Measurements from ENCODE around the gene AKR1B1. TPM values are rescaled to one million over a fixed set of nuclear protein-coding genes. Genes with fewer than 3 reads are reported as not detected.

Gene AKR1B1
- total RNA-seq, 2 donors from 2014 or later: 12.9 to 27.5 TPM

GRCh38 chr7:134441264-134441663, 17.6 kb downstream of the AKR1B1 start:
- DNase-seq (no peak), ATAC-seq (no peak)
- no peak overlapping the region for H3K27ac ChIP-seq
- no peaks in the 10 kb centered on the region for H3K9me3 ChIP-seq
- peaks cover 0 to 3% of the 10 kb centered on the region in 2 donors for H3K36me3 ChIP-seq (replicated peaks in 1 of 2; ENCODE audit: insufficient read depth in 1 of 2, low read depth in 2 of 2)
- intact Hi-C loops (cut with DNase I): no loop called here
- H3K4me1 ChIP-seq: no peaks in the 10 kb centered on the region
- TF ChIP-seq POLR2A (IDR thresholded peaks at IDR 0.05): no peak
- no peak for TF ChIP-seq CTCF (IDR thresholded peaks at IDR 0.05)
- 90% methylated on average over 2 to 4 of the region's 4 CpGs for WGBS, 2 donors
- no peaks in the 10 kb centered on the region for H3K27me3 ChIP-seq
- H3K4me3 ChIP-seq: no peak overlapping the region

GRCh38 chr7:134440476-134440875, 18.4 kb downstream of the AKR1B1 start:
- no peaks in the 10 kb centered on the region for H3K9me3 ChIP-seq
- 89 to 97% methylated on average over 4 of the region's 4 CpGs for WGBS, 2 donors
- DNase-seq (no peak), ATAC-seq (no peak)
- no peaks in the 10 kb centered on the region for H3K27me3 ChIP-seq
- no peaks in the 10 kb centered on the region for H3K4me1 ChIP-seq
- H3K27ac ChIP-seq: no peak overlapping the region
- H3K4me3 ChIP-seq: no peak overlapping the region
- intact Hi-C loops (cut with DNase I): no loop called here
- peaks cover 0 to 3% of the 10 kb centered on the region in 2 donors for H3K36me3 ChIP-seq (replicated peaks in 1 of 2; ENCODE audit: insufficient read depth in 1 of 2, low read depth in 2 of 2)
- TF ChIP-seq CTCF (IDR thresholded peaks at IDR 0.05): no peak
- no peak for TF ChIP-seq POLR2A (IDR thresholded peaks at IDR 0.05)

- H3K27me3 ChIP-seq: no peaks in the 10 kb centered on the region
- DNase-seq (no peak), ATAC-seq (no peak)
- peaks cover 0 to 3% of the 10 kb centered on the region in 2 donors for H3K36me3 ChIP-seq (replicated peaks in 1 of 2; ENCODE audit: insufficient read depth in 1 of 2, low read depth in 2 of 2)
- WGBS, 2 donors: 36 to 62% methylated on average over 8 of the region's 8 CpGs
- no peaks in the 10 kb centered on the region for H3K9me3 ChIP-seq
- H3K4me1 ChIP-seq: no peaks in the 10 kb centered on the region
- TF ChIP-seq POLR2A (IDR thresholded peaks at IDR 0.05) (no peak), CTCF (IDR thresholded peaks at IDR 0.05) (no peak)
- intact Hi-C loops (cut with DNase I): no loop called here
- no peak overlapping the region for H3K4me3 ChIP-seq
- no peak overlapping the region for H3K27ac ChIP-seq
Observed at GRCh38 chr7:134440067-134440466, 18.8 kb downstream of the AKR1B1 start.

- H3K27ac ChIP-seq: no peak overlapping the region
- no peak for TF ChIP-seq CTCF (IDR thresholded peaks at IDR 0.05)
- TF ChIP-seq POLR2A (IDR thresholded peaks at IDR 0.05): no peak
- intact Hi-C loops (cut with DNase I): loop anchor here (5.0 kb wide), 1 partner anchor 168 kb away; no protein-coding TSS in a partner anchor
- peaks cover 0 to 3% of the 10 kb centered on the region in 2 donors for H3K36me3 ChIP-seq (replicated peaks in 1 of 2; ENCODE audit: insufficient read depth in 1 of 2, low read depth in 2 of 2)
- no peaks in the 10 kb centered on the region for H3K9me3 ChIP-seq
- H3K27me3 ChIP-seq: no peaks in the 10 kb centered on the region
- H3K4me3 ChIP-seq: no peak overlapping the region
- DNase-seq (no peak), ATAC-seq (no peak)
- WGBS, 2 donors: 92 to 93% methylated on average over 4 of the region's 4 CpGs
- H3K4me1 ChIP-seq: no peaks in the 10 kb centered on the region
Observed at GRCh38 chr7:134438946-134439345, 20.0 kb downstream of the AKR1B1 start.

- intact Hi-C loops (cut with DNase I): loop anchor here (5.0 kb wide), 1 partner anchor 172 kb away; no protein-coding TSS in a partner anchor
- Histone ChIP-seq H3K4me3 (no peak overlapping the region), H3K27me3 (no peaks in the 10 kb centered on the region), H3K36me3 (replicated peaks in 1 of 2; ENCODE audit: insufficient read depth in 1 of 2, low read depth in 2 of 2) (no peaks in the 10 kb centered on the region), H3K4me1 (peaks cover 7% of the 10 kb centered on the region), H3K27ac (no peak overlapping the region), H3K9me3 (no peaks in the 10 kb centered on the region)
- DNase-seq (no peak), ATAC-seq (no peak)
- TF ChIP-seq CTCF (IDR thresholded peaks at IDR 0.05) (no peak), POLR2A (IDR thresholded peaks at IDR 0.05) (no peak)
- WGBS, 2 donors: 77 to 80% methylated on average over 12 of the region's 12 CpGs
Observed at GRCh38 chr7:134435161-134435920, 23.6 kb downstream of the AKR1B1 start.

All from body of pancreas (tissue), 4 donors.